OCI-LY7 (cell line): ENCODE data around the gene SWSAP1. TPM values are rescaled to one million over a fixed set of nuclear protein-coding genes. Genes with fewer than 3 reads are reported as not detected.

Source experiments
- BruUV-seq: library from RNA; stranded (reverse); fragments of 400-500 nt; replicated peaks from 2 replicates; lab custom pipeline; 2021; lab: Mats Ljungman, UMichigan
- CTCF ChIA-PET: fragments of 300-600 bp; sonication (Branson Sonifier 250); formaldehyde crosslinking; loops from one replicate; lab custom pipeline; 2022; ENCODE audit warnings: antibody characterized with exemption; ENCODE audit not compliant: unreplicated experiment; lab: Charles Lee
- POLR2A ChIA-PET: fragments of 300-600 bp; sonication (Branson Sonifier 250); formaldehyde crosslinking; loops from one replicate; lab custom pipeline; 2022; ENCODE audit warnings: antibody characterized with exemption; lab: Charles Lee
- DNase-seq: peaks from one replicate; pipeline ENCODE4 v3.0.0-alpha.2; 2015; ENCODE audit warnings: low spot score
- H2AFZ ChIP-seq: fragments of 200-600 bp; sonication (generic), shearing (Covaris generic); 2 replicates; pipeline ENCODE4 v1.6.1; 2014; ENCODE audit warnings: mild to moderate bottlenecking, antibody characterized with exemption, low read length, moderate library complexity
- H3K27ac ChIP-seq: fragments of 200-600 bp; sonication (generic); 2 replicates; pipeline ENCODE4 v1.5.1; 2014; ENCODE audit warnings: mixed run types, low read depth, mild to moderate bottlenecking, moderate library complexity, low read length, inconsistent platforms; ENCODE audit not compliant: poor library complexity, severe bottlenecking
- H3K36me3 ChIP-seq: fragments of 200-600 bp; sonication (generic); 2 replicates; pipeline ENCODE4 v1.6.1; 2014; ENCODE audit warnings: mild to moderate bottlenecking, antibody characterized with exemption, low read length, moderate library complexity, mixed read lengths; ENCODE audit not compliant: insufficient read depth
- H3K4me1 ChIP-seq: fragments of 200-600 bp; sonication (generic); 2 replicates; pipeline ENCODE4 v1.5.1; 2014; ENCODE audit warnings: mild to moderate bottlenecking, low read length; ENCODE audit not compliant: insufficient read depth, poor library complexity, severe bottlenecking
- H3K4me2 ChIP-seq: fragments of 200-600 bp; sonication (generic); 2 replicates; pipeline ENCODE4 v1.6.1; 2014; ENCODE audit warnings: mild to moderate bottlenecking, low read length
- H3K4me3 ChIP-seq: fragments of 200-600 bp; sonication (generic); 2 replicates; pipeline ENCODE4 v1.5.1; 2014; ENCODE audit warnings: mild to moderate bottlenecking, low read depth, low read length; ENCODE audit not compliant: poor library complexity, severe bottlenecking
- H3K79me2 ChIP-seq: fragments of 200-600 bp; sonication (generic); 2 replicates; pipeline ENCODE4 v1.6.1; 2016; ENCODE audit warnings: low read depth, mild to moderate bottlenecking, low read length, moderate library complexity, mixed read lengths; ENCODE audit not compliant: insufficient read depth
- H3K9me2 ChIP-seq: fragments of 200-600 bp; sonication (generic); 2 replicates; pipeline ENCODE4 v1.6.1; 2016; ENCODE audit warnings: mild to moderate bottlenecking, low read length, mixed read lengths; ENCODE audit not compliant: insufficient read depth
- H3K9me3 ChIP-seq: fragments of 200-600 bp; sonication (generic); 2 replicates; pipeline ENCODE4 v1.6.1; 2014; ENCODE audit warnings: mild to moderate bottlenecking, mixed run types, low read length, mixed read lengths
- H4K20me1 ChIP-seq: fragments of 200-600 bp; sonication (generic); 2 replicates; pipeline ENCODE4 v1.6.1; 2014; ENCODE audit warnings: mild to moderate bottlenecking, antibody characterized with exemption, low read length, moderate library complexity, mixed read lengths; ENCODE audit not compliant: insufficient read depth
- EZH2phosphoT487 ChIP-seq: fragments of 200-600 bp; sonication (generic); IDR thresholded peaks from 2 replicates; pipeline ENCODE4 v1.6.1; 2018; ENCODE audit warnings: low read depth, borderline replicate concordance, mild to moderate bottlenecking, mixed run types, antibody characterized with exemption, low read length, moderate library complexity, mixed read lengths
- intact Hi-C: fragments of 100-400 bp; cut with micrococcal nuclease; formaldehyde crosslinking; loops from one replicate; pipeline ENCODE4 v1.10.0; 2022; ENCODE audit not compliant: unreplicated experiment
- total RNA-seq, 2 experiments: library from RNA; depleted of rRNA in 1 of 2; stranded (reverse); fragments of >200 nt in 1 of 2; shearing (Covaris generic) in 1 of 2; gene quantifications; 2 replicates each; pipeline ENCODE4 v1.2.3, GENCODE V29; 2014 to 2022
- TF ChIP-seq, protein P1 (sequence below): fragments of 200-600 bp; sonication (generic); conservative IDR thresholded peaks from 2 replicates; pipeline ENCODE4 v1.5.1; 2014; ENCODE audit warnings: mild to moderate bottlenecking, antibody characterized with exemption, low read length, moderate library complexity, mixed read lengths

The SWSAP1 gene
- total RNA-seq, 2 experiments from 2014 or later, result 5.6 to 6.8 TPM

DNA sequence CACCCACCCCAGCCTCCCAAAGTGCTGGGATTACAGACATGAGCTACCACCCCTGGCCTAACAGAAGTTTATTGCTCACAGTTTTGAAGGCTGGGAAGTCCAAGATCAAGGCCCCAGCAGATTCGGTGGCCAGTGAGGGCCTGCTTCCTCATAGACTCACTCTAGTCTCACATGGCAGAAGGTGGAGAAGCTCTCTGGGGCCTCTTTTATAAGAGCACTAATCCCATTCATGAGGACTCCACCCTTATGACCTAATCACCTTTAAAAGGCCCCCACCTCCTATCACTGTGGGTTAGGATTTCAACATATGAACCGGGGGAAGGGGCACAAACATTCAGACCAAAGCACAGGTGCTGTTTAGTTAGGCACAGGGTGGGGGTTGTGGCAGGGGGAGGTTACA lies 6.9 kb upstream of the SWSAP1 start:
- H3K36me3 ChIP-seq, result peaks cover 5% of the 10 kb centered on the region
- intact Hi-C loops, result no loop called here
- no peak overlapping the region for H3K4me3 ChIP-seq
- ChIA-PET POLR2A (no interaction called here), CTCF (no interaction called here)
- H3K9me3 ChIP-seq, result no peaks in the 10 kb centered on the region
- no TSS peak for BruUV-seq
- no peak for TF ChIP-seq EZH2phosphoT487
- TF ChIP-seq, protein P1, sequence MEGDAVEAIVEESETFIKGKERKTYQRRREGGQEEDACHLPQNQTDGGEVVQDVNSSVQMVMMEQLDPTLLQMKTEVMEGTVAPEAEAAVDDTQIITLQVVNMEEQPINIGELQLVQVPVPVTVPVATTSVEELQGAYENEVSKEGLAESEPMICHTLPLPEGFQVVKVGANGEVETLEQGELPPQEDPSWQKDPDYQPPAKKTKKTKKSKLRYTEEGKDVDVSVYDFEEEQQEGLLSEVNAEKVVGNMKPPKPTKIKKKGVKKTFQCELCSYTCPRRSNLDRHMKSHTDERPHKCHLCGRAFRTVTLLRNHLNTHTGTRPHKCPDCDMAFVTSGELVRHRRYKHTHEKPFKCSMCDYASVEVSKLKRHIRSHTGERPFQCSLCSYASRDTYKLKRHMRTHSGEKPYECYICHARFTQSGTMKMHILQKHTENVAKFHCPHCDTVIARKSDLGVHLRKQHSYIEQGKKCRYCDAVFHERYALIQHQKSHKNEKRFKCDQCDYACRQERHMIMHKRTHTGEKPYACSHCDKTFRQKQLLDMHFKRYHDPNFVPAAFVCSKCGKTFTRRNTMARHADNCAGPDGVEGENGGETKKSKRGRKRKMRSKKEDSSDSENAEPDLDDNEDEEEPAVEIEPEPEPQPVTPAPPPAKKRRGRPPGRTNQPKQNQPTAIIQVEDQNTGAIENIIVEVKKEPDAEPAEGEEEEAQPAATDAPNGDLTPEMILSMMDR, result no peak
- H3K4me1 ChIP-seq, result no peaks in the 10 kb centered on the region
- no peak for DNase-seq
- H3K79me2 ChIP-seq, result no peaks in the 10 kb centered on the region
- no peak overlapping the region for H2AFZ ChIP-seq
- no peak overlapping the region for H3K27ac ChIP-seq
- no peaks in the 10 kb centered on the region for H3K9me2 ChIP-seq
- no peaks in the 10 kb centered on the region for H4K20me1 ChIP-seq
- H3K4me2 ChIP-seq, result no peak overlapping the region

DNA sequence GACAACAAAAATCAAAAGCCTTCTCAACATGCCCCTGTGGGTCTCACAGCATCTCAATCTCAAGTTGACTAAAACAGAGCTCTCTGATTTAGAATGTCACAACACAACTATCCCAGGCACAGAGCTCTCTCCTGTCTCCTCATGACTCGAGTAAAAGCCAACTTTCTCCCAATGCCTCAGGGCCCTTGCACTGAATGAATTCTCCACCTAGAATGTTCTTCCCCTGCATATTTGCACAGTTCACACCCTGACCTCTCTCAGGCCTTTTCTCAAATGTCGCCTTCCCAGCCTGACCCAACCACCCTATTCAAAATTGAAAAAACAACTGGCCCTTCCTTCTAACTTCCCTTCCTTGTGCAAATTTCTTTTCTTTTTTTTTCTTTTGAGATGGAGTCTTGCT lies 3.7 kb upstream of the SWSAP1 start:
- no peak for TF ChIP-seq EZH2phosphoT487
- TF ChIP-seq, protein P1, result no peak
- no peaks in the 10 kb centered on the region for H3K9me3 ChIP-seq
- no peaks in the 10 kb centered on the region for H3K9me2 ChIP-seq
- H3K36me3 ChIP-seq, result peaks cover 7% of the 10 kb centered on the region
- no peak overlapping the region for H3K27ac ChIP-seq
- ChIA-PET CTCF (no interaction called here), POLR2A (no interaction called here)
- H3K4me3 ChIP-seq, result no peak overlapping the region
- intact Hi-C loops, result no loop called here
- no peak overlapping the region for H2AFZ ChIP-seq
- peaks cover 13% of the 10 kb centered on the region for H3K4me1 ChIP-seq
- no peak overlapping the region for H3K4me2 ChIP-seq
- no peaks in the 10 kb centered on the region for H4K20me1 ChIP-seq
- DNase-seq, result no peak
- no TSS peak for BruUV-seq
- H3K79me2 ChIP-seq, result peaks cover 3% of the 10 kb centered on the region

DNA sequence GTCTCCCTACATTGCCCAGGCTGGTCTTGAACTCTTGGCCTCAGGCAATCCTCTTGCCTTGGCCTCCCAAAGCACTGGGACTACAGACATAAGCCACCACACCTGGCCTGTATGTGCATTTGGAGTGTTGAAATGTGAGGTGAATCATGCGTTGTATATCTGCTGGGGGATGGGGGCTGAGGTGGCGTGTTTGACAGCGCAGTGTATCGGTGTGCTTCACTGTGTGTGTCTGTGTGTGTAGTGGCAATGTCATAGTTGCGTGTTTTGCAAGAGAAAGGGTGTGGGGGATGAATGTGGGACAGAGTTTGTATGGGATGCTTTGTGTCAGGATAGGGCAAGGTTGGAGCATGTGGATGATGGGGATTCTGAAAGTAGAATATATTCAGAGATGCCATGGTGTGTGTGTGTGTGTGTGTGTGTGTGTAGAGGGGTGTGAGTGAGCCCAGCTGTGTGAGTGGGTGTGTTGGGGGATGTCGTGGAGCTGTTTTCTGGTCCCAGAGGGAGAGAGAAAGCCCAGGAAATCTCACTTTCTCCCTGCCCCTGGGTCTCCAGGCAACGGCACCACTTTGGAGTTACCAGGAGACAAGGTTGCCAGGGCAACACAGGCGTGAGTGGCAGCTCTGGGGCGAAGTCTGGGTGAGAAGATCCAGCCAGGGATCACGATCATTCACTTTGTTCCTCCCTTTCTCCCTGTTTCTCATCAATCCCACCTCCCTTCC lies 1.1 kb upstream of the SWSAP1 start:
- H3K27ac ChIP-seq, result peak overlapping the region; percentile 32
- H3K4me1 ChIP-seq, result peaks cover 39% of the 10 kb centered on the region
- H3K9me2 ChIP-seq, result no peaks in the 10 kb centered on the region
- H3K4me3 ChIP-seq, result peak overlapping the region; percentile 87
- H4K20me1 ChIP-seq, result no peaks in the 10 kb centered on the region
- no peak for TF ChIP-seq EZH2phosphoT487
- TF ChIP-seq, protein P1, result no peak
- CTCF ChIA-PET, result no interaction called here
- peak overlapping the region; percentile 66; the same call in 1 of the 2 replicates for H2AFZ ChIP-seq
- DNase-seq, result no peak
- intact Hi-C loops, result no loop called here
- H3K4me2 ChIP-seq, result peak overlapping the region; percentile 85
- POLR2A ChIA-PET, result interaction anchor here (0.6 to 2.3 kb wide), 2 partner anchors 11 to 77 kb away, joined by 3 to 10 read pairs; partner anchors contain the start of gene TSPAN16
- BruUV-seq, result no TSS peak
- peaks cover 18% of the 10 kb centered on the region for H3K79me2 ChIP-seq
- no peaks in the 10 kb centered on the region for H3K9me3 ChIP-seq
- H3K36me3 ChIP-seq, result peaks cover 16% of the 10 kb centered on the region; the same call in 1 of the 2 replicates
